DMS 273 (cell line): ENCODE measurements around the gene DNPH1.

Experiments
- DNase-seq: peaks from one replicate; lab custom pipeline; 2025; ENCODE audit not compliant: unreplicated experiment; lab: John Stamatoyannopoulos, UW

Gene DNPH1

DNA sequence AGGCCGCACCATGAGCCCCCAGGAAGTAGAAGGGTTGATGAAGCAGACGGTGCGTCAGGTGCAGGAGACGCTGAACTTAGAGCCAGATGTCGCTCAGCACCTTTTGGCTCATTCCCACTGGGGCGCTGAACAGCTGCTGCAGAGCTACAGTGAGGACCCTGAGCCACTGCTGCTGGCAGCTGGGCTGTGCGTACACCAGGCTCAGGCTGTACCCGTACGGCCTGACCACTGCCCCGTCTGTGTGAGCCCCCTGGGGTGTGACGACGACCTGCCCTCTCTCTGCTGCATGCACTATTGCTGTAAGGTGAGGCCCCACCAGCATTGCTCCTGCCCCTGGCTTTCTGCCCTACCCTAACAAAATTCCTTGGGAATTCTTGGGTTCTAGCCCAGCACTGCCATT, 13.1 kb downstream of the DNPH1 start:
- peak; percentile 92 for DNase-seq

DNA sequence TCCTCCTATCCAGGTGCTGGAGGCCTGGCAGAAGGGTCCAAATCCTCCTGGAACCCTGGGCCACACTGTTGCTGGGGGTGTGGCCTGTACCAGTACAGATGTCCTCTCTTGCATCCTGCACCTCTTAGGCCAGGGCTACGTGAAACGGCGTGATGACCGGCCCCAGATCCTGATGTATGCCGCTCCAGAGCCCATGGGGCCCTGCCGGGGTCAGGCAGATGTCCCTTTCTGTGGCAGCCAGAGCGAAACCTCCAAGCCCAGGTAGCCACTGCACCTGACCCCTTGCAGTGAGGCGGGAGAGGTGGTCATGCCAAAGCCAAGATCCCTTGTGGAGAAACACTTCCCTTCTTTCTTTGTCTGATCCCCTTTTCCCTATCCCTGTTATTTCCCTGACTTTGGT, 14.2 kb downstream of the DNPH1 start:
- no peak for DNase-seq

GRCh38 chr6:43213431-43213830, 15.8 kb downstream of the DNPH1 start:
- no peak for DNase-seq

- DNase-seq, result no peak
Measured at GRCh38 chr6:43211955-43212354, 17.3 kb downstream of the DNPH1 start.

GRCh38 chr6:43207286-43207685, 22.0 kb downstream of the DNPH1 start:
- no peak for DNase-seq

DNA sequence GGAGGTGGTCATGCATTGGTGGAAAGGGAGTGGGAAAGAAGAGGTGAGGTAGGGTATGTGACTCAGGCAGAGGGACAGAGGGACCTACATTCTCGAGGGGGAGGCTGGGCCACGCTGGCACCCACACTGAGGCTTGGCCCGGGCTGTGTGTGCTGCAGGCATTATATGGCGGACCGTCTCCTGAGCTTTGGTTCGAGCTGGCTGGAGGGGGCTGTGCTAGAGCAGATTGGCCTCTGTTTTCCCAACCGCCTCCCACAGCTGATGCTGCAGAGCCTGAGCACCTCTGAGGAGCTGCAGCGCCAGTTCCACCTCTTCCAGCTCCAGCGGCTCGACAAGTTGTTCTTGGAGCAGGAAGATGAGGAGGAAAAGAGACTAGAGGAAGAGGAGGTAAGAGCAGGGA, 23.4 kb downstream of the DNPH1 start:
- DNase-seq, result no peak

GRCh38 chr6:43204271-43205105, 24.8 kb downstream of the DNPH1 start:
- no peak for DNase-seq

DNA sequence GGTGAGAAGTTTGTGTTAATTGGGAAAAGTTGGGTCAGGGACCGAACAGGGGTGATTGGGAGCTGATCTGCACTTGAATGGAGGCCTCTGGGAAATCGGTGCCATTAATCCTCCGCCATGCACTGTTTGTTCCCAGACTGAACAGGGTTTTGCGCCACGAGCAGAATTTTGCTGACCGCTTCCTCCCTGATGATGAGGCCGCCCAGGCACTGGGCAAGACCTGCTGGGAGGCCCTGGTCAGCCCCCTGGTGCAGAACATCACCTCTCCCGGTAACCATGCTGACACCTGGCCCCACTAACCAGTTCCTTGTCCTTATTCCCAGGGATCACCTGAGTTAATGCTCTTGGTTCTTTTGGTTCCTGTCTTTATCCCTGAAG, 25.6 kb downstream of the DNPH1 start:
- no peak for DNase-seq

- DNase-seq, result no peak
Measured at GRCh38 chr6:43203029-43203717, 26.1 kb downstream of the DNPH1 start.

GRCh38 chr6:43202451-43202850, 26.8 kb downstream of the DNPH1 start:
- DNase-seq, result no peak

DNA sequence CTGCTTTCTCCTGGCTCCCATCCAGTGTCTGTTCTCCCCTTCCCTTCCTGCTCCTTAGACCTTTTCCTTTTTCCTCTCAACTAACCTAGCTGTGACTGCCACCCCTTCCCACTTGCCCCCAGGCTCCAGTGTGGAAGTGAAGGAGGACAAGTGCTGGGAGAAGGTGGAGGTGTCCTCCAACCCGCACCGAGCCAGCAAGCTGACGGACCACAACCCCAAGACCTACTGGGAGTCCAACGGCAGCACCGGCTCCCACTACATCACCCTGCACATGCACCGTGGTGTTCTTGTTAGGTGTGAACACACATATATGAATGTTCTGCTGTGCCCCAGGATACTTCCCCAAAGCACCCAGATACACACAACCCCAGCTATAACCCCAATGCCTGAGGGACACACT, 28.7 kb downstream of the DNPH1 start:
- no peak for DNase-seq

DNA sequence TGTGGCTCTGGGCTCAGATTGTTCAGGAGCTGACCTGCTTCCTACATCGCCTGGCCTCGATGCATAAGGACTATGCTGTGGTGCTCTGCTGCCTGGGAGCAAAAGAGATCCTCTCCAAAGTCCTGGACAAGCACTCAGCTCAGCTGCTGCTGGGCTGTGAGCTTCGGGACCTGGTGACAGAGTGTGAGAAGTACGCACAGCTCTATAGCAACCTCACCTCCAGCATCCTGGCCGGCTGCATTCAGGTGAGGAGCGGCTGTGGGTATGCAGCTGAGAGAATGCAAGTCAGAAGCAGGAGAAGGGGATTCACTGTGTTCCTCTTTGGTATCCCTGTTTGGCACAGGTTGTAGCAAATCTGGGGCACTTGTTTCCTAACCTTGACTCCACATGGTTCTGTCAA, 29.4 kb downstream of the DNPH1 start:
- no peak for DNase-seq

DNA sequence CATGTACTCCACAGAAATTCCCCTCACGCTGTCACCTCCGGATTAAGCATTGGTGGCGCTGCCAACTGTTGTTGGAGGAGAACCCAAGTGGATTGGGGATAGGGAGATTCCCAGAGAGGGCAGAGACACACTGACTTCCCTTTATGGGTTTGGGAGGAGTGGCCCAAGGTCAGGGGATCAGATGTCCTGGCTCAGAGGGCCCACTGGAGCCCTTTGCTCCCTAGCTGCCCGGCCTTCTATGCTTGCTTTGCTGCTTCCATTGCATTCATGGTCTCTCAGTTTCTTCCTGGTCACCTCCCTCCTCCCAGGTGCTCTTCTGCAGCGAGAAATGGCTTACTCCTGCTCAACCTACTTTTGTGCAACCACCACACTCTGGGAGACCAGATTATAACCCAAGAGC, 32.9 kb downstream of the DNPH1 start:
- no peak for DNase-seq

DNA sequence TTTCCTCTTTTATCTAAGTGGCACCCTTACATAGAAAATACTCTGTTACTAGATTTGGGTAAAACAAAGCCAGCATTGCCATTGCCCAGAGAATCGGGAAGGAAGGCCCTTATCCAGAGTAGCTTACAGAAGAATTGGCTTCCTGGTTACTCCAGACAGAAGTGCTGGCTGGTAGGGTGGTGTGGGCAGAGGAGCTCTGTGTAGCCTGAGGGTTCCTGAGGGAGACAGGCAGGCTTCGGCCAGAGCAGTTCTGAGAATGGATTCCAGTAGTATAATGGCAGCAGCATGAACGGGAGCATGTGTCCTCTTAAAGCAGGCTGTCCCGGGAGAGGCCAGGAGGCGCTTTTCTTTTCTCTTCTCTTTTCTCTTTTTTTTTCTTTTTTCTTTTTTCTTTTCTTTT, 35.4 kb downstream of the DNPH1 start:
- DNase-seq, result no peak

GRCh38 chr6:43192911-43193310, 36.4 kb downstream of the DNPH1 start:
- DNase-seq, result no peak

GRCh38 chr6:43189776-43190304, 39.4 kb downstream of the DNPH1 start:
- no peak for DNase-seq

- no peak for DNase-seq
Measured at GRCh38 chr6:43188426-43188825, 40.9 kb downstream of the DNPH1 start.

DNA sequence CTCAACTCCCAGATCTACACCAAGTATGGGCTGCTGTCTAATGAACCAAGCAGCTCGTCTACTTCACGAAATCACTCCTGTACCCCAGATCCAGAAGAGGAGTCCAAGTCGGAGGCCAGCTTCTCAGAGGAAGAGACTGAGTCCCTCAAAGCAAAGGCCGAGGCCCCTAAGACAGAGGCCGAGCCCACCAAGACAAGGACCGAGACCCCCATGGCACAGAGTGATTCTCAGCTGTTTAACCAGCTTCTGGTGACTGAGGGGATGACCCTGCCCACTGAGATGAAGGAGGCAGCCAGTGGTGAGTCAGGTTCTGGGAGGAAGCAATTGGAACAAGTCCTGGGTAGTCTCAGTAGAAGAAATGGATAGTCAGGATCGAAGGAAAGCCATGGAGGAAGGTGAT, 41.5 kb downstream of the DNPH1 start:
- no peak for DNase-seq

- DNase-seq, result no peak
Measured at GRCh38 chr6:43186706-43187105, 42.6 kb downstream of the DNPH1 start.

GRCh38 chr6:43186019-43186418, 43.3 kb downstream of the DNPH1 start:
- DNase-seq, result no peak

- DNase-seq, result no peak
Measured at GRCh38 chr6:43185391-43185985, 43.8 kb downstream of the DNPH1 start.
